ENCODE data around the gene DNAJC5. TPM values are rescaled to one million over a fixed set of nuclear protein-coding genes. Genes with fewer than 3 reads are reported as not detected.

The DNAJC5 gene
- total RNA-seq, 4 donors from 2014 or later = 24.3 to 47.5 (median 35.1) TPM

GRCh38 chr20:63893999-63894357 is 948 bp upstream of the DNAJC5 start:
- TF ChIP-seq CTCF (IDR thresholded peaks at IDR 0.05; ENCODE audit: low read depth) = no peak

- TF ChIP-seq CTCF (IDR thresholded peaks at IDR 0.05; ENCODE audit: low read depth) = no peak
Measured at GRCh38 chr20:63895202-63895951, 451 bp downstream of the DNAJC5 start.

- TF ChIP-seq CTCF (IDR thresholded peaks at IDR 0.05; ENCODE audit: low read depth) = no peak
Measured at GRCh38 chr20:63895952-63896263, 982 bp downstream of the DNAJC5 start.

- no peak for TF ChIP-seq CTCF (IDR thresholded peaks at IDR 0.05; ENCODE audit: low read depth)
Measured at GRCh38 chr20:63896264-63897105, 1.6 kb downstream of the DNAJC5 start.

GRCh38 chr20:63897978-63898561 is 3.1 kb downstream of the DNAJC5 start:
- no peak for TF ChIP-seq CTCF (IDR thresholded peaks at IDR 0.05; ENCODE audit: low read depth)

- TF ChIP-seq CTCF (IDR thresholded peaks at IDR 0.05; ENCODE audit: low read depth) = no peak
Measured at GRCh38 chr20:63898882-63899558, 4.1 kb downstream of the DNAJC5 start.

- TF ChIP-seq CTCF (IDR thresholded peaks at IDR 0.05; ENCODE audit: low read depth) = no peak
Measured at GRCh38 chr20:63900413-63900812, 5.5 kb downstream of the DNAJC5 start.
